ENCODE results near the gene ENPP4.
"Not testable (repeated sequence)": the region's sequence is repeated elsewhere in the genome, so short reads cannot be mapped to it uniquely, and the experiment has no call there.

Gene ENPP4

DNA sequence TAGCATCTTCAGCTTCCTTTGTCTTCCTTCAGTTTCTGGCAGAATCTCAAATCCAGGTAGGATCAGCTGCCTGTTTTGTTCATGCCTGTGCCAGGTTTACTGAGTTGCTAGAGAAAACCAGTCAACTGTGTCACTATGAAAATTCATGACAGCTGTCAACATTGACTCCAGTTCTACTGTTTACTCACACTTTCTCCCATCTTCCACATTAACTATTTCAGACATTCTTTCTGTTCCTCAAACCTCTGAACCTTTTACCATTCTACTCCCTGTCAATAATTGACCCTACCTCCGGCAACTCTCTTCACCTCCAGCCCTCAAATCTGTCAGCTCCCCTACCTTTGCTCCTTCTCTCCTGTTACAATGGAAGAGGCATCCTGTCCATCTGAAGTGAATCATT lies 8.5 kb downstream of the ENPP4 start:
- no peaks in the 10 kb centered on the region for H3K9me3 ChIP-seq (ENCODE audit: low read length)
- no peaks in the 10 kb centered on the region for H3K36me3 ChIP-seq (ENCODE audit: insufficient read depth, low read length)
- no peak overlapping the region for H2AFZ ChIP-seq (ENCODE audit: low read depth, low read length)
- no peak overlapping the region for H3K4me3 ChIP-seq (ENCODE audit: low read length)
- H3K27me3 ChIP-seq (ENCODE audit: insufficient read depth, low read length) = peaks cover 6% of the 10 kb centered on the region
- H3K4me1 ChIP-seq (ENCODE audit: insufficient read depth, low read length) = no peaks in the 10 kb centered on the region

DNA sequence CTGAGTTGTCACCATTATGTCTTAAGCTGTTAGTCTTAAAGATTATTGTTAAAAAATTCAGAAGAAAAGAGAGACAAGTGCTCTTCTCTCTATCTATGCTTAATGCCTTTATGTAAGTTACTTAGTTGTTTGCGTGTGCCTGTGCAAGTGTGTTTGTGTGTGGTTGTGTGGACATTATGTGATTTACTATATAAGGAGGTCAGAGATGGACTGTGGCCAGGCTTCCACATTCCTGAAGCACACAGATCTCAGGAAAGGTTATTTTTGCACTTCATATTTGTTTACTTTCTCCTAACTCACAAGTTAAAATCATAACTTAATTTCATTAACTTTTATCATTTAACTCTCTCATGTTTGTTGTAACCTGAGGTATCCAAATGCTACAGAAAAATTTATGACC lies 14.5 kb downstream of the ENPP4 start:
- Histone ChIP-seq H2AFZ (ENCODE audit: low read depth, low read length) (no peak overlapping the region), H3K9me3 (ENCODE audit: low read length) (no peaks in the 10 kb centered on the region), H3K36me3 (ENCODE audit: insufficient read depth, low read length) (no peaks in the 10 kb centered on the region), H3K4me3 (ENCODE audit: low read length) (no peak overlapping the region), H3K4me1 (ENCODE audit: insufficient read depth, low read length) (no peaks in the 10 kb centered on the region), H3K27me3 (ENCODE audit: insufficient read depth, low read length) (peaks cover 3% of the 10 kb centered on the region)

DNA sequence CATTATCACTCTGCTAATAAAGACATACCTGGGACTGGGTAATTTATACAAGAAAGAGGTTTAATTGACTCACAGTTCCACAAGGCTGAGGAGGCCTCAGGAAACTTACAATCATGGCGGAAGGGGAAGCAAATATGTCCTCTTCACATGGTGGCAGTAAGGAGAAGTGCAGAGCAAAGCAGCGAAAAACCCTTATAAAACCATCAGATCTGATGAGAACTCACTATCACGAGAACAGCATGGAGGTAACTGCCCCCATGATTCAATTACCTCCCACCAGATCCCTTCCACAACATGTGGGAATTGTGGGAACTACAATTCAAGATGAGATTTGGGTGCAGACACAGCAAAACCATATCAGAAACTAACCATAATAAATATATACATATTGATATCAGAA lies 19.3 kb downstream of the ENPP4 start:
- not testable (repeated sequence) for H3K9me3 ChIP-seq (ENCODE audit: low read length); H2AFZ ChIP-seq (ENCODE audit: low read depth, low read length); H3K36me3 ChIP-seq (ENCODE audit: insufficient read depth, low read length); H3K27me3 ChIP-seq (ENCODE audit: insufficient read depth, low read length); H3K4me1 ChIP-seq (ENCODE audit: insufficient read depth, low read length); H3K4me3 ChIP-seq (ENCODE audit: low read length)

DNA sequence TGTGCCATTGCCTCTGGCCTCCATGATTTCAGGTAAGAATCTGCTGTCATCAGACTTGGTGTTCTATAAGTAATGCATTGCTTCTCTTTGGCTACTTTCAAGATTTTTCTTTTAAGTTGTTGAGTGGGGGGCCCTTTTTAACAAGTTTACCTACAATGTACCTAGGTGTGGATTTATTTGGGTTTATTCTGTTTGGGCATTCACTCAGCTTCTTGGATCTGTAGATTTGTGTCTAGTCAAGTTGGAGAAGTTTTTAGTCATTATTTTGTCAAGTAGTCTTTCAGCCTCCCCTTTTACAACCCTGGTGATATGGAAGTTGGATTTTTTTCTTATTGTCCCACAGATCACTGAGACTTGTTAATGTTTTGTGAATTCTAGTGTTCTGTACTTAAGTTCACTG lies 26.9 kb downstream of the ENPP4 start:
- no peaks in the 10 kb centered on the region for H3K9me3 ChIP-seq (ENCODE audit: low read length)
- H3K36me3 ChIP-seq (ENCODE audit: insufficient read depth, low read length) = no peaks in the 10 kb centered on the region
- no peaks in the 10 kb centered on the region for H3K4me1 ChIP-seq (ENCODE audit: insufficient read depth, low read length)
- H2AFZ ChIP-seq (ENCODE audit: low read depth, low read length) = no peak overlapping the region
- H3K4me3 ChIP-seq (ENCODE audit: low read length) = no peak overlapping the region
- H3K27me3 ChIP-seq (ENCODE audit: insufficient read depth, low read length) = no peaks in the 10 kb centered on the region

DNA sequence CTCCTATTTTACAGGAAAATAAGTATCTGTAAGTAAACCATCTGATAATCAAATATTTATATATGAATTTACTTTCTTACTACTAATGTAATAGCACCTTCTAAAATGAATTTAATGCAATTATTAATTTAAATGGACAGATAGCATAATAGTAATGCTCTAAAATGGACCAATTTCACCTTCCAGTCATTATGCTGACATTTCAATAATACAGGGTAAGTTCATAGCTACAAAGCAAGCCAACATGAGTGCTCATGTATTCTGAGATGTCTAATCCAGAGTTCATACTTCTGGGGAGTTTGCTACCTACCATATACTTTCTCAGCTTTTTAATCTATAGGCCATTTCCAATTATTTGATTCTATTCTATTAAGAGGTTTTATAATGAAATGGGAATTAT lies 29.4 kb downstream of the ENPP4 start:
- no peak overlapping the region for H3K4me3 ChIP-seq (ENCODE audit: low read length)
- no peak overlapping the region for H2AFZ ChIP-seq (ENCODE audit: low read depth, low read length)
- no peaks in the 10 kb centered on the region for H3K9me3 ChIP-seq (ENCODE audit: low read length)
- no peaks in the 10 kb centered on the region for H3K27me3 ChIP-seq (ENCODE audit: insufficient read depth, low read length)
- H3K36me3 ChIP-seq (ENCODE audit: insufficient read depth, low read length) = no peaks in the 10 kb centered on the region
- no peaks in the 10 kb centered on the region for H3K4me1 ChIP-seq (ENCODE audit: insufficient read depth, low read length)

DNA sequence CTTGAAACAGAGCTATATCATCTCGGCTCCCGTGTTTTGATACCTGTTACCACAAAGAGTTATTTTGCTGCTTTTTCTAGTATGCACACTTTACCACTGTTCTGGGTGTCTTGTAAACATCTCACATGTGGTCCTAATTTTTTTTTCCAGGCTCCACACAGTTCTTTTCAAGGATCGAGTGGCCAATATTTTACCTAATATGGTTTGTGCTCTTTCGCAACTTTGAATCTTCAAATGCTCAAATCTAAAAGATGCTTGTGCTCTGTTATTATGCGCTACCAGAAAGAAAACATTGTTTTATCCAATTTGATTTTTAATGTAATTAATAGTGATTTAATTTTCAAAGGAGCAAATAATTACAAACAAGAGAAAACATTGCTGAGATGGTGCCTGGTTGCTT lies 30.3 kb downstream of the ENPP4 start:
- Histone ChIP-seq H3K9me3 (ENCODE audit: low read length) (no peaks in the 10 kb centered on the region), H3K4me3 (ENCODE audit: low read length) (no peak overlapping the region), H3K4me1 (ENCODE audit: insufficient read depth, low read length) (no peaks in the 10 kb centered on the region), H3K27me3 (ENCODE audit: insufficient read depth, low read length) (no peaks in the 10 kb centered on the region), H2AFZ (ENCODE audit: low read depth, low read length) (no peak overlapping the region), H3K36me3 (ENCODE audit: insufficient read depth, low read length) (no peaks in the 10 kb centered on the region)

DNA sequence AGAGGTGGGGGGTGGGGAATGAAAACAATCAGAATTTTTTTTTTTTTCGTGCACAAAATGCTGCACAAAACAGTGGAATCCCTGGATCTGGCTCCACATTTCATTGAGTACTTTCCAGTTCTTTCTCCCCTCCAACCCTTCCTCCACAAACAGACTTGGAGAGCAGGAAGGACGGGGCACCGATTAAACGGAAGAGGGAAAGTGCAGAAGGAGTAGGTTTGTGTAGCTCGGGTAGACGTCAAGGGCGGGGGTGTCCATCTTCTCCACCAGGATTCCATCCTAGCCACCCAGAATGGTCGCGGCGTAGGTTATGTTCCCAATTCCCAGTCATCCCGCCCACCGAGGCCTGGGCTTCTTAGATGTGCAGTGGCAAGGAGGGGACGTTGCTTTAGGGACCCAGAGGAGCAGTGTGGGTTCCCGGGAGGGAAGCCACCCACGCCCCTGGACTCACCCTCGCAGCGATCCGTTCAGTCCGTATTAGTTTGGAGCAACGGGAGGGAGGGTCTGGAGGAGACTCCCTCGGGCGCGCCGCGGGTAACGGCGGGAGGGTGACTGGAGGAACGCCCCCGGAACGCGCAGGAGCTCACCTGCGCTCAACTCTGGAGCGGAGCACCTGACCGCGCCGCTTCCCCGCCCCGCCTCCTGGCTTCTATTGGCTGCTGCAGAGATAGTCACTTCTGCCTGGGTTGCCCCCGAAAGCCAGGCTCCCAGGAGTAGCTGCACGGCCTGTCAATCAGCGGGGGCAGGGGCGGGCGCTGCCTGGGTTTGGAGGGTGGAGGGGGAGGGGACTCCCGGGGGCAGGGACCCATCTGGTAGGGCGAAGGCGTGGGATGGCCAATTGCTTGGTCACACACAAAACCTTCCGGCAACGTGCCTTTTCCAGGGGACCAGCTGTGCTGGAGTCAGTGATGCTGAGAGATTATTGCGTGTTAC lies 40.8 kb downstream of the ENPP4 start, which contains the start of gene ENPP5:
Gene ENPP5 (minus strand): TSS at position 624 of the 933 bp plus-strand sequence. CDS start 2,718 bp downstream, outside the sequence.
- Histone ChIP-seq H2AFZ (ENCODE audit: low read depth, low read length) (peak within 1 kb of the TSS; percentile 79), H3K9me3 (ENCODE audit: low read length) (no peaks in the 10 kb centered on the region), H3K4me3 (ENCODE audit: low read length) (peak within 1 kb of the TSS; percentile 47), H3K4me1 (ENCODE audit: insufficient read depth, low read length) (peaks cover 6% of the 10 kb centered on the region), H3K36me3 (ENCODE audit: insufficient read depth, low read length) (no peaks in the 10 kb centered on the region), H3K27me3 (ENCODE audit: insufficient read depth, low read length) (peaks cover 33% of the 10 kb centered on the region)

DNA sequence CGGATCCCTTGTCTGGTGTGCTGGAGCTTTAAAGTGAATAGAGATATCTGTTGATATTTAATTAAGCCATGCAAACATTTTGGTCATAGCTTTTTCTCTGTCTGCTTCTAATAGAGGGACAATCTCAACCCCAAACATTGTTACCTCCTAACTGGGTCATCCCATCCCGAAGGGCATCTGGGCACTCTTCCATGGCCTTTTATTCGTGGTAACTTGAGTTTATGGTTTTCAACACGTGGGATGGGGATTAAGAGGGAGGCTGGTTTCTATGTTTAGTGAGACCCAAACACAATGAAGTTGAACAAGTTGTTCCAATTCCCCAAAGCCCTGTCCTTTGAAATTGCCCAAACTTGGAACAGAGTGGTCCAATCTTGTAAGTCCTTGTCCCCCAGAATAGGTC lies 42.4 kb downstream of the ENPP4 start:
- Histone ChIP-seq H2AFZ (ENCODE audit: low read depth, low read length) (no peak overlapping the region), H3K4me1 (ENCODE audit: insufficient read depth, low read length) (peaks cover 6% of the 10 kb centered on the region), H3K27me3 (ENCODE audit: insufficient read depth, low read length) (peaks cover 35% of the 10 kb centered on the region), H3K36me3 (ENCODE audit: insufficient read depth, low read length) (no peaks in the 10 kb centered on the region), H3K9me3 (ENCODE audit: low read length) (no peaks in the 10 kb centered on the region), H3K4me3 (ENCODE audit: low read length) (no peak overlapping the region)

DNA sequence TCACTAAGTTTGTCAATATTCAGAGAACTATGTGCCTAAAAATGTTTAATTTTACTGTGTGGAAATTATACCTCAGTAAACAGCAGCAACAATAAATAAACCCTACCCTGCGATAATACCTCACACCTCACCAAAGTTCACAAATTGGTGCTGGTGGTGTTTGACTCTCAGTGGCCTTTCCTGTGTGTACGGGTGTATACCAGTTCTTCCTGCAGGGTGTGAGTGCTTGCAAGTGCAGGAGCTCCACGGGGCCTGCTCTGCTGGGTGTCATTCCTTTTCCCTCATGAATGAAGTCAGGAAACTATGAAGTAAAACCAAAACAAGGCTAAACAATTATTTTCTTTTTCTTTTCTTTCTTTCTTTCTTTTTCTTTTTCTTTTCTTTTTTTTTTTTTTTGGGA lies 45.1 kb downstream of the ENPP4 start:
- peaks cover 30% of the 10 kb centered on the region for H3K27me3 ChIP-seq (ENCODE audit: insufficient read depth, low read length)
- no peak overlapping the region for H3K4me3 ChIP-seq (ENCODE audit: low read length)
- H3K4me1 ChIP-seq (ENCODE audit: insufficient read depth, low read length) = peaks cover 6% of the 10 kb centered on the region

DNA sequence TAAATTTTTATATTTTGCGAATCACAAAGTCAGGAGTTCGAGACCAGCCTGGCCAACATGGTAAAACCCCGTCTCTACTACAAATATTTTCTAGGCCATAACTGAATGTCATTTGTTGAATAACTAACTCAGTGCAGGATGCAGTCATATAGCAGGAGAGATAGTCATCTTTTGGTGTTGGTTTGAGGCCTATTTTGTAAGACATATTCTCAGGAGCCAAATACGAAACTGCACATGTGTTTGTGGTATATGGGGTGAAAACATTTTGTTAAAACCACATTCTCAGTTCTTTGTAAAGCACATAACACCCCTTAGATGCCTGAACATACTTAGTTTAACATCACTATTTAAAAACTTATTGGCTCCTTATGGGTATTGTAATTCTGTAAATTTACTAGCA lies 45.7 kb downstream of the ENPP4 start:
- H3K27me3 ChIP-seq (ENCODE audit: insufficient read depth, low read length) = peaks cover 25% of the 10 kb centered on the region
- H3K36me3 ChIP-seq (ENCODE audit: insufficient read depth, low read length) = no peaks in the 10 kb centered on the region
- H2AFZ ChIP-seq (ENCODE audit: low read depth, low read length) = no peak overlapping the region

More for the DNA sequence above, 45.1 kb downstream of the ENPP4 start:
- no peaks in the 10 kb centered on the region for H3K36me3 ChIP-seq (ENCODE audit: insufficient read depth, low read length)
- no peaks in the 10 kb centered on the region for H3K9me3 ChIP-seq (ENCODE audit: low read length)
- no peak overlapping the region for H2AFZ ChIP-seq (ENCODE audit: low read depth, low read length)

DNA sequence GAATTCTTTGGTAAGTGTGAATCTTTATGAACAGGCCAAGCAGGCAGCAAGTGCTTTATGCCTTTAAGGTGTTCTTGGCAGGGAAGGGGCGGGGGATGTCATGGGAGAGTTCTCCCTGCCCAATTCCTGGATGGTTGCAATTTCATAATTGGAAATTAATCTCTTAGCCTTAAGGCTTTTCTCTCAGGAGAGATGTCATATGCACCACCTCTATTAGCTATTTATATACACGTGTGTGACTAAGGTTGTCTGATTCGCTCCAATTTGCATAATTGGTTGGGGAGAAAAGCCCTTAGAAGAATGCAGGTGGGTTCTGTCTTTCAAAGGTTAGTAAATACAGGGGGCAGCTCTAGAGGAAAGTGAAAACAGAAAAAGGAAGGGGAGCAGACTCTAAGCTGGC lies 46.2 kb downstream of the ENPP4 start:
- Histone ChIP-seq H3K9me3 (ENCODE audit: low read length) (no peaks in the 10 kb centered on the region), H3K36me3 (ENCODE audit: insufficient read depth, low read length) (no peaks in the 10 kb centered on the region), H3K27me3 (ENCODE audit: insufficient read depth, low read length) (peaks cover 21% of the 10 kb centered on the region), H3K4me1 (ENCODE audit: insufficient read depth, low read length) (no peaks in the 10 kb centered on the region), H3K4me3 (ENCODE audit: low read length) (no peak overlapping the region), H2AFZ (ENCODE audit: low read depth, low read length) (no peak overlapping the region)

More for the DNA sequence above, 45.7 kb downstream of the ENPP4 start:
- no peak overlapping the region for H3K4me3 ChIP-seq (ENCODE audit: low read length)
- H3K9me3 ChIP-seq (ENCODE audit: low read length) = no peaks in the 10 kb centered on the region
- H3K4me1 ChIP-seq (ENCODE audit: insufficient read depth, low read length) = peaks cover 4% of the 10 kb centered on the region

DNA sequence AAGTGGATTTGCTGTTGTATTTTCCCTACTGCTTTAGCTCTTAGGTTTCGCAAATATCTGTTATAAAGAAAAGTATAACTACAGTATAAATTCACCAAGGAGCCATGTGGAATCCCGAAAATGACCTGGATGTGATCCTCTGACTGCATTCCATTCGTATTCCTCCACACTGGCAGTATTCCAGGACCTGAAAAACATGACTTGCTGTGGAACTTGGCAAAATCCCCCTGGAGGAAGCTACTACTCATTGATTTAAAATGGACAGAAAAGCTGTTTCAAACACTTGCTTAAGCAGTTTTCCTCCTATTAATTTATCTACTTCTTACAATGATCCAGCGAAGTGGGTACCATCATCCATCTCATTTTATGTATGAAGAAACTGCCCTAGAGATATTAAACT lies 54.3 kb downstream of the ENPP4 start:
- H2AFZ ChIP-seq (ENCODE audit: low read depth, low read length) = no peak overlapping the region
- H3K36me3 ChIP-seq (ENCODE audit: insufficient read depth, low read length) = no peaks in the 10 kb centered on the region
- no peak overlapping the region for H3K4me3 ChIP-seq (ENCODE audit: low read length)
- no peaks in the 10 kb centered on the region for H3K4me1 ChIP-seq (ENCODE audit: insufficient read depth, low read length)
- H3K9me3 ChIP-seq (ENCODE audit: low read length) = no peaks in the 10 kb centered on the region
- H3K27me3 ChIP-seq (ENCODE audit: insufficient read depth, low read length) = no peaks in the 10 kb centered on the region

DNA sequence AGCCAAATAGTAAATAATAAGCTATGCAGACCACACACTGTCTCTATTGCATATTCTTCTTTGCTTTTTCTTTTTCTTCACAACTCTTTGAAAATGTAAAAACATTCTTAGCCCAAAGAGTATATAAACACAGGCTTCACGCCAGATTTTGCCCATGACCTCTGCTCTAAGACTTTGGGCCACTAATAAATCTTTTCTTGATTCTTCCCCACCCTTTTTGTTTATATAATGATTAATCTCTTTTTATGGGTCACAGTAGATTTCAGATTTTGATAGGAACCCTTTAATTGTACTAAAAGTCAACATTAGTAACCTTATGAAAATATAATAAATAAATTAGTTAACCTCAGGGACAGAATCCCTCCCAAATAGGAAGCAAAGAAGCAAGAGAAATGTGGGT lies 56.8 kb downstream of the ENPP4 start:
- H3K9me3 ChIP-seq (ENCODE audit: low read length) = no peaks in the 10 kb centered on the region
- H3K36me3 ChIP-seq (ENCODE audit: insufficient read depth, low read length) = no peaks in the 10 kb centered on the region

DNA sequence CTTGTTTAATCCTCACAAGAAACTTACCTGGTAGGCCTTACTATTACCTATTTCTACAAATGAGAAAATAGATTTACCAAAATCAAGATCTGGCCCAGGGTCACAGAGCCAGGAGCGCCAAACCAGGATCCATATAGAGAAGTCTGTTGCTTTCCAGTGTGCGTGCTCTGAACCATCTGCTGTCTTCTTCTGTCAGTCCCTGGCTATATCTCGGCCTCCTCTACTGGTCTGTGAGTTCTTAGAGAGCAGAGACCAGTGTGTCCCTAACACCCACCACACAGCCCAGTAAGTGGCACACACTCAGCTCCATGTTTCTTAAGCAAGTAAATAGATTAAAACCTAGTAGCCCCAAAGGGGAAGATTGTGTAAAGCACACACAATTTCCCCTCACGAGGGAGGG lies 59.9 kb downstream of the ENPP4 start:
- no peak overlapping the region for H2AFZ ChIP-seq (ENCODE audit: low read depth, low read length)
- H3K27me3 ChIP-seq (ENCODE audit: insufficient read depth, low read length) = no peaks in the 10 kb centered on the region

More for the DNA sequence above, 56.8 kb downstream of the ENPP4 start:
- Histone ChIP-seq H3K27me3 (ENCODE audit: insufficient read depth, low read length) (no peaks in the 10 kb centered on the region), H2AFZ (ENCODE audit: low read depth, low read length) (no peak overlapping the region), H3K4me1 (ENCODE audit: insufficient read depth, low read length) (no peaks in the 10 kb centered on the region), H3K4me3 (ENCODE audit: low read length) (no peak overlapping the region)

More for the DNA sequence above, 59.9 kb downstream of the ENPP4 start:
- Histone ChIP-seq H3K36me3 (ENCODE audit: insufficient read depth, low read length) (no peaks in the 10 kb centered on the region), H3K9me3 (ENCODE audit: low read length) (no peaks in the 10 kb centered on the region), H3K4me3 (ENCODE audit: low read length) (no peak overlapping the region), H3K4me1 (ENCODE audit: insufficient read depth, low read length) (no peaks in the 10 kb centered on the region)

All from neuron (in vitro differentiated cells).